ENCODE data around the gene ITPRID2. TPM values are rescaled to one million over a fixed set of nuclear protein-coding genes. Genes with fewer than 3 reads are reported as not detected.
A peak's percentile ranks its signal among the peaks of the same experiment; 100 is the strongest.

The ITPRID2 gene
- polyA plus RNA-seq, 3 donors: 146 to 174 (median 171) TPM

DNA sequence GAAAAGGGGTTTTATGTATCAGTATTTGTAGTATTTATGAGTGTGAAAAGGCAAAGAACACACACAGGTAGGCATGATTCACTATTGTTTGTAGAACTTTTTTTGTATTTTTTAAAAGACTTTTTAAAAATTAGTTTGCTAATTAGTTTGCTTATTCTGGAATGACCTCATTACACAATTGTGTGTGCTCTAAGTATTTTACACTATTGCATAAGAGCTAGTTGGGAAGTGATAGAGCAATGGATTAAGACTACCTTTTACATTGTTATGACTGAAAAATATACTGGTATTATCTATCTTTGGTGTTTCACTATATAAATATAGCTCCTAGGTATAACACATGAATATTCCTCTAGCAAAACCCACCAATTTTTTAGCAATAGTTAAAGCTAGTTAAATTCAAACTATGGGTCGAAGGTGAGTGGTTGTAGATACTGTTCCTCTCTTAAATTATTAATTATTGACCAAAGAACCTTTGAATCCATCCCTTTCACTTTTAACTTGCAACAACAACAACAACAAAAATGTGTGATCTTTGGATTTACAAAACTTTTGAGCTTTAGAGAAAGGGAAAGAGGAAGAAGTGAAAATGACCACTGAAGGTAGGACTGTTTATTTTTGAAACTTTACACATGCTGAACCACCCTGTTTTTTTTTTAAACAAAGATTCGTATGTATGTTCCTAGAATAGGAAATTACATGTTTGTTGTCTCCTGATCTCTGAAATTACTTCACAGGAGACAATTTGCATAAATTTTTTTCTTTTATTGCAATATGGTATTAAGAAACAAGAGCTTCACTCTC lies 18.7 kb downstream of the ITPRID2 start:
- DNase-seq: no peak

DNA sequence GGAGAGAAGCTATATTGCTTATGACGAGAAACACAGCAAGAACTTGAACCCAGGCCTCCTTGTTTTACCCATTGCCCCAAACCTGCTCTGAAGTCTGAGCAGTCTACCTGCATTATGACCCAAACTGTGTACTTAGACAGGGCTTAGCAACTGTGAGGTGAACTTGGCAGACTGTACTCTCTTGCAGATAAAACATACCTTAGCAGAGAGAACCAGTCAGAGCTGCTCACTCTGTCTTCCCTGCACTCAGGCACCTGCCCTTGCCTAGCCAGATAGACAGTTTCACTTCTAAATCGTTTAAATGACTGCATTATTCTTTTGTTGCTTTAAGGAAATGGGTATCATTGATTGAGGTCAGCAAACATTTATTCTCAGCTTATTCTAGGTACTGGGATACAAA lies 20.3 kb downstream of the ITPRID2 start:
- DNase-seq: no peak

DNA sequence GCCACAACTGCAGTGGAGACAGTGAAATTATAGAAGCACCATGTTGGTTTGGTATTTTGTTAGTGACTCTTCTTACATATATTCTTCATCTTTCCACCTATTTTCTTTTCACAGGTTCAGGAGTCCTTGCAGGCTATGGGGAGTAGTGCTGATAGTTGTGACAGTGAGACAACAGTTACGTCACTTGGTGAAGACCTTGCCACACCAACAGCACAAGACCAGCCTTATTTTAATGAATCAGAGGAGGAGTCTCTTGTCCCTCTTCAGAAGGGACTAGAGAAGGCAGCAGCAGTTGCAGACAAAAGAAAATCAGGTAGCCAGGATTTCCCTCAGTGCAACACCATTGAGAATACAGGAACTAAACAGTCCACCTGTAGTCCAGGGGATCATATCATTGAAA lies 23.6 kb downstream of the ITPRID2 start:
- DNase-seq: no peak

DNA sequence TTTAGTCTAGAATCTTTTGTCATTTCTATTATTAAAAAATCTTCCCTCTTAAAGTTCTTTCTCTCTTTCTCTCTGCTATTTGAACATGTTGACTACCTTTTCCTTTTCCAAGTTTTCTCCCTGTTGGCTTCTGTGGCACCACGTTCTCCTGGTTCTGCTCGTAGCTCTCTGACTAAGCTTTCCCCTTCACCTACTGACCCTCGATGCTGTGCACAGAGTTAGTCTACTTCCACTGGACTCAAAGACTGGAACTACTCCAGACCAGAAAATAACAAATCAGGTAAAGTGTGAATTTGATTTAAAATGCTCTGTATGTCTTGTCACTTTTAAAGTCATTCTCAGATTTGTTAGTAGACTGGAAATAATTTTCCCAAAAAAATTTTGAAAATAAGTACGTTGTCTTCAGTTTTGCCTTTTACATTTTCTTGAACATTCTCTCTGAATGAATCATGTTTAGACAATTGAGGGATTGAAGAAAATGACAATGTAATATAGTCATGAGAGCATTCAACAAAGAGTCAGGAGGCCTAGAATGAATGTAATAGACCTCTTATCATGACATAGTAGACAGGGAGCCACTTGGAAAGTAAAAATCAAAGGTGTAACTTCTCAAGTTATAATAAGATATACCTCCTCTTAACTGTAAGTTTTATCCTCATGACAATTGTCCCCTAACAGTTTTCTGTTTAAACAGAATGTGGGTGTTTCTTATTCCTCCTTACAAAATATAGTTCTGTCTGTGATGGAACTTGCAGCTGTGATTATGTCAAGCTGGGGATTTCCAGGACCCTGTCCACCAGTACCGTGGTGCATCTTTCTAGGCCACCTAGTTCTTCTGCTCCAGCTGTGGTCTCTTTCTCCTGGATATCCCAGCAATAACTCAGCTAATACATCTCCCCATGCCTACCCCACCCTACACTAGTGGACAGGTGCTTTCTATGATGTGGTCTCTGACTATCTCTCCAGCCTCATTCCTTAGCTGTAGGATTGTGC lies 25.5 kb downstream of the ITPRID2 start:
- no peak for DNase-seq

DNA sequence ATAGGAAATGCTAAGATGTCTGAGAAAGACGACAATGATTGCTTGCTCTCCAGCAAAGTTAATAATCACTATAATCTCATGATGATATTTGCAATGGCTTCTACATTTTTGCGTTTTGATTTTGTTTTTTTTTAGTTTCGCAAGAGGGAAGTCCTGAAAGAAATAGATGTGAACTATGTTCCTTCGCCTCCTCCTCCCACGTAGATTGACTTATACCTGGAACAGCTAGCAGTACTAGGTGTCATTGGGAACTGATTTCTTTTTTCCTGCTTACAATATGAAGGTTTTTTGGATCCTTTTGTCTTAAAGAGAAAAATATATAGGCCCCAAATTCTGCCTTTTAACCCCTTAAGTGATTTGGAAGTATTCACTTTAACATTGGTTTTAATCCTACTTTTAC lies 26.7 kb downstream of the ITPRID2 start:
- no peak for DNase-seq

DNA sequence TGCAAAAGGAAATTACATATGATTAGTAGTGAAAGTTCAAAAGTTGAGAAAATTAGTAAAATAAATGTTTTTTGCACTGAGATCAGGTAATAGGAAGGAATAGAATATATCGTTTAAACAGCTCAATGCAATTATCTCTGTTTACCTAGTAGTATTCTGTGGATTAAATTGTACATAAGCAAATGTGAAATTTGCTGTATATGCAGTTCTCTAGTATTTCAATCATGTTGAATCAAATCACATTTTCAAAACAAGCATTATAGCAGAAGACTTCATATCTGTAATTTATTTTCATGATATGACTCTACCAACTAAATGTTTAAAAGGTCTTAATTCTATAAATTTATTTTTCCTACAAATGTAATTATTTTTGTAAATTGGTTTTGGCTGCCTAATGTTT lies 31.6 kb downstream of the ITPRID2 start:
- DNase-seq: no peak

DNA sequence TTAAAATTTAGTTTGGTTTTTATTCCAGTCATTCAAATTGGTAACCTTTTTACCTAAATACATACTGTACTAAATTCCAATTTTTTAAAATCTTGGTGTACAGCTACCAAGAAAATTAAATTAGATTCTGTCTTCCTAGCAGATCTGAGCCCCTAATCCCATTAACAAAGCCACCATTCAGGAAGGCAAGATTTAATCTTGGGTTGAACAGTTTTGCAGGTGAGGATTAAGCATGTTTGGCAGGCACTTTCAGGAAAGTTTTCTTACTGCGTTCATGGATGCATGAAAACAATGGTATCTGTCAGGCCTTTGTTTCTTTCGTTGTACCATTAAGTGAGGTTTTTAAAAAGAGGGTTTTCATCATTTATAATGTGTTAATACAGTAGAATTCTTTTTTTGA lies 32.8 kb downstream of the ITPRID2 start:
- DNase-seq: no peak

DNA sequence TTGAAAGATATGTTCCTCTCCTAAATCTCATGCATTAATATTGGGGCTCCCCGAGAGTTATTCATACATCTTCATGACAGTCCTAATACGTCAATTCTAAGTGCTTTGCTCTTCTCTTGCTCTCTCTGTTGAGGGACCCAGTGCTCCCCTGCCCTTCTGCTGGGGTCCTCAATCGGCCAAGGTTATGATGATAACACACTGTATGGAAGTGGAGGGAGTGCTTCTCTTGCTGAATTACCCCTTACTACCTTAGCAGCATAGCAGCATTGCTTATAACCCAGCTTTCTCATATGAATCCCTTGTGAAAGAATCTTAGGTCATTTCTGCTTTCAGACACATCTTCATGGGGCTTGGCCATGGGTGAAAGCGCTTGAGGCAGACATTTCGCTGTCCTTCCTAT lies 43.2 kb downstream of the ITPRID2 start:
- DNase-seq: no peak

DNA sequence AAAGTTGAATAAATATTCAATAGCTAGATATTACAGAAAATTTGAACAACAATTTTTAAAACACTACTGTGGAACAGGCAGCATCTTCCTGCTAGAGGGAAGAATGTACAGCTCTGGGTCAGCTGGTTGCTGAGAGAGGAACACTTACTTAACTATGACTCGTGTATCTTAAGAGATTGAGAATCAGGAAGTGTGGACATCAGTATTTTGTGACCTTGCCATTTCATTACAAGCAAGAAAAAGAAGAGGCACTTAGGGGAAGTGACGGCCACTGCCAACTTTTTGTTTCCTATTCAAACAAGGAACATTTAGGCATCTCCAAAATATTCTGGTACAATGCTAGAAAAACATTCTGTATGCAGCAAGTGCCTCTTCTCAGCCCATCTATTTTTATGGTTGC lies 45.9 kb downstream of the ITPRID2 start:
- no peak for DNase-seq

DNA sequence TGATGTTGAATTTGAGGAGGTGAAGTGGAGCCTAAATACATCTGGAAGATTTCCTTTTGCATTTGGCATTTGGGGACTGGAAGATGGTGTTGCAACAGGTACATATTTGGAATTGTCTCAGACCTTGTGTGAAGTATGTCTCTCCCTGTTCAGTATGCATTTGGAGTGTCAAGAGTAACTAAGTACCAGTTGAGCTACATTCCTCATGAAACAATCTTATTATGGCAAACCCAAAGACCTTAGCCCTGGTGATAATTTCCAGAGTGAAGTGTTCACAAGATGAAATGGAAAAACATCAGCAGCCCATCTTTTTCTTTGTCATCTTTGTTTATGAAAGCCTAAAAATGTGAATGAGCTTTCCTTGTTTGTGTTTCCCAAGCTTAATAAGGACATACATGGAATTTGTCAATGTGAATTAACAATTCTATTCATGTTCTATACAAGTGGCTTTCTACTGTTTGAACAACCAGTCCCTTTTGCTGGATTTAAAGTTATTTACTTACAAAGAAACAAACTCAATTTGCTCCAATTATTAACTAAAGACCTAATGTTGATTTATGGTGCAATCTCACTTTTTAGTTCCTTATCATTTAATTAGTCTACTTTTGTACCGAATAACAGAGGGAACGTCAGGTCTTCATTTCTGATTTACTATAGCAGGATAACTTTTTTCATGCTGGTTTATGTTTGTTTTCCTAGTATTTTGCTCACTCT lies 52.0 kb downstream of the ITPRID2 start:
- DNase-seq: no peak

DNA sequence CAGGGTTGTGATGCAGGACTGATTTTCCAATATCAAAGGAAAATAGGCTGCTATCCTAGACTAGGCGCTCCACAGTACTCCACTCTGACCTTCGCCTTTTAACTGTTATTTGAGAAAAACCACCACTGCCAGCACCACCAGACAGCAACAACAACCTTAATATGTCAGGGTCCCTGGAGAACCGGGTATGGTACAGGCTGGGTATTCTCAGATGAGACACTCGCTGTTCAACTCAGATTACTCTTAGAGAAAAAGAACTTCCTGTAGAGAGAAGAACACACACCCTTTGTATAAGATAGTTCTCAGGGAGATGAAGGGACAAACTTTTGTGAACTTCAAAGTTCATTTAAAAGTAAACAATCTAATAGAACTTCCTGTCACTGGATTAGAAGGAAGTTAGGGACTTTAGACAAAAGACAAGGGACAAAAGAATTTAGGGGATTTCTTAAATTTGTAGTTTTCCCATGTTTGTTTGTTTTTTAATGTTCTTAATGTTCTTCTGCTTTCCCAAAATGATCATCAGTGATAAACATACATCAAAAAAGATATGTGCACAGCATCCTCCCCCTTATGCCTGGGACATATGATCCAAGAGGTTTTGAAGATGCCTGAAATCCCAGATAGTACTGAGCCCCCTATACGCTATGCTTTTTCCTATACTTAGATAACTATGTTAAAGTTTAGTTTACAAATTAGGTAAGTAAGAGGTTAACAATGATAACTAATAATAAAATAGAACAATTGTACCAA lies 52.8 kb downstream of the ITPRID2 start:
- DNase-seq: no peak

DNA sequence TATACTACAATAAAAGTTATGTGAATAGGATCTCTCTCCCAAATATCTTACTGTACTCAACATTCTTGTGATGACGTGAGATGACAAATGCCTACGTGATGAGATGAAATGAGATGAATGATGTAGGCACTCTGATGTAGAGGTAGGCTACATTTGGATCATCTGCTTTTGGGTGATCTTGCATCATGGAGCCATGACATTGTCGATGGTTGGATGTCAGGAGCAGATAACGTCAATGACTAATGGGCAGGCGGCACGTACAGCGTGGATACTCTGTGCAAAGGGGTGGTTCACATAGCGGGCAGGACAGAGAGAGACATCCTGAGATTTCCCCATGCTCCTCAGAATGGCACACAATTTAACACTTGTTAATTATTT lies 53.4 kb downstream of the ITPRID2 start:
- no peak for DNase-seq

DNA sequence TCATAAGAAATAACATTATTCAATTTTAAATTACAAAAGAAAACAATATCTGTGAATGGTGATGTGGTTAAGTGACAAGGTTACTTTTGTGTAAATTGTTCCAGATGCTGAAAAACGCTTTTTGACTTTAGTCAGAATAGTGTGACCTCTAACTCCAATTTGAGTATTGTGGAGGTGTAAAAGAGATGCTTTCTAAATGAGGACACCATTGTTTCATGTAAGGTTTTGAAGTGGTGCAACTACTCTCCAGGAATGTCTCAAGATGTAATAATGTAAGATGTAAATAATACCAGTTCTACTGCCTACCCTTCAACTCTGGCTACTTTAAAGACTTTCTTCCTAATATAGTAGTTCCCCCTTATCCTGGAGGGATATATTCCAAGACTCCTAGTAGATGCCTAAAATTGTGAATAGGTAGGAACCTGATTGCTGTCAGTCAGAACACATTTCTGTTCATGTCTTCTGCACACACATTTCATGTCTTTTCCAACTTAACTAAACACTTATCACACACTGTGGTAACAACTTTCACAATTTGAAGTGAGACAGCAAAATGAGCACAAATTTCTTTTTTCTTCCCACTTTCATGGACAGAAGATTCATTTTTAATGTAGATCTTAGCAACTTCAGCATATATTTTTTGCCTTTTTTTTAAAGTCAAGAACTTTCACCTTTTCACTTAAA lies 55.1 kb downstream of the ITPRID2 start:
- no peak for DNase-seq

DNA sequence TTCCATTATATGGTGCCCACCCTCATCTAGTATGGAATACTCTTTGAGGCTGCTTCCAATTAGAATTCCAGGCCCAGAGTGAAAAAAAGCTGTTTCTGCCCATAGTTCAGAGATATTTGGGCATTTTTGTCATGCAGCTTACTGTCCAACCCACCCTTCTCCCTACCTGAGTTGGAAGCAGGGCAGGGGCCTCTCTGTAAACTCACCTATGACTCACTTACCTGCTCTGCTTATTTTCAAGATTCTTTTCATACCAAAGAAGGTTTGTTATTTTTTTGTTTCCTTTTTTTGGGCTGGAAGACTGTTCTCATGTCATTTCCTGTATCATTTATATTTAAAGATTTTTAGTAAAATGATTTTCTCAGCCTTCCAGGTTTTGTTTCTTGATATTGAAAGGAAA lies 55.7 kb downstream of the ITPRID2 start:
- no peak for DNase-seq

DNA sequence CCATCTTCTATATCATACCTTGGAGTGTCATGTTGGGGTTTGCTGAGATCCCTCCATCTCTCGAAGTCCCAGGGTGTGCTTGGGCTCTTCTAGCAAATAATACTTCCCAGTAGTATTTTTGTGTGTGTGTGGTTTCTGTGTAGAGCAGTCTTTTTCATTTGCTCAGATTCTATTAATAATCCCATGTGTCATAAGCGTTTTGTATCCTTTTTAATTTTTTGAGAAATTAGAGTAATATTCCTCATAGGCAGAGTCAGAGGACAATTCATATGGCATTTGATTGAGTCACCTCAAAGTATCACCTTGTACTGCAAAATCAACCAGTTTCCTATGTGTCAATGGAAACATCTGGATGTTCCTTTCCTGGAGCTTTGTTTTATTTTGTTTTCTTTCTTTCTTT lies 56.7 kb downstream of the ITPRID2 start:
- DNase-seq: no peak

DNA sequence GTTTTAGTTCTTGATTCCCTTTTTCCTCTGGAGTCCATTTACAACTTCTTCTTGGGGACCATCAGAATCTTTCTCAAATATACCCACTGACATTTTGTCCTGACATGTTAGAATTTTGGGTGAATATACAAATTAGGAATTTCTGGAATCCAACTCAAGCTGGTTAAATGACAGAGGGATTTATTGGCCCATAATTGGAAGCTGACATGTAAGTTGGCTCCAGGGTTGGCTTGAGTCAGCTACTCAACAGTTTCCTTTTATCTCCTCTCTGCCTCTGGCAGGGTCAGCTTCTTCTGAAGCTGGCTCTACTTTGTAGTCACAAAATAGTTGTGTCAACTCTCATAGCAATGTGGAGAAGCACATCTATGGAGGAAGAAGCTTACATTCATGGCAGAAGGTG lies 57.5 kb downstream of the ITPRID2 start:
- no peak for DNase-seq

DNA sequence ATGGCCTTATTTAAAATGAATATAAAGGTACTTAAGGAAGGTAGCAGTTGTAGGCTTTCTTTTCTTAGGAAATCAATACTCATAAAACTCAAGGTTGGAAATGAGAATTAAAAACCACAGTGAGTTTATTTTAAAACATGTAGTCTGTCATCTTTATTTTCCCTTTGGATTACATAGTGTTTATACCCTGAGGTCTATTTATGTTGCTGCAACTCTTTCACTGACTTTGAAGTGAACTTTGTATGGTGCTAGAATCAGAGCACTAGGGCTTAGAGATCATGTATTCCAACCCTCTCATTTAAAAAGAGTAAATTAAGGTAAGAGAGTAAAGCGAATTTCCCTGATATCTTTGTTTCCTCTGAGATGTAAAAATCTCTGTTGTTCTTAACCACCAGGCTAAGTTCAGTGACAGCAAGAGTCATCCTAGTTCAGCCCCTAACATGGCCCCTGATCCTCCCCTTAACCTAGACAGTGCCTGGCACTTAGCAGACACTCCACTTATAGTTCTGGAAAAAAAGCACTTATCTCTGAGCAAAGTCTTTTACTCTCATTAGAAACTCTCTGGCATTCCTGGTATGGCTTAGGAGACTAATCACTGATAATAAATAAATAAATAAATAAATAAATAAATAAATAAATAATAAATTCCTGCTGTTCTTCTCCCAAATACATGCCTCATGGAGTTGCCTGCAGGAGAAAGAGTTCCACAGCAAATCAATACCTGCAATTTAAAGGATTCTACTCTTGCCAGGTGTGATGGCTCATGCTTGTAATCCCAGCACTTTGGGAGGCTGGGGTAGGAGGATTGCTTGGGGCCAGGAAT lies 61.1 kb downstream of the ITPRID2 start:
- DNase-seq: no peak

DNA sequence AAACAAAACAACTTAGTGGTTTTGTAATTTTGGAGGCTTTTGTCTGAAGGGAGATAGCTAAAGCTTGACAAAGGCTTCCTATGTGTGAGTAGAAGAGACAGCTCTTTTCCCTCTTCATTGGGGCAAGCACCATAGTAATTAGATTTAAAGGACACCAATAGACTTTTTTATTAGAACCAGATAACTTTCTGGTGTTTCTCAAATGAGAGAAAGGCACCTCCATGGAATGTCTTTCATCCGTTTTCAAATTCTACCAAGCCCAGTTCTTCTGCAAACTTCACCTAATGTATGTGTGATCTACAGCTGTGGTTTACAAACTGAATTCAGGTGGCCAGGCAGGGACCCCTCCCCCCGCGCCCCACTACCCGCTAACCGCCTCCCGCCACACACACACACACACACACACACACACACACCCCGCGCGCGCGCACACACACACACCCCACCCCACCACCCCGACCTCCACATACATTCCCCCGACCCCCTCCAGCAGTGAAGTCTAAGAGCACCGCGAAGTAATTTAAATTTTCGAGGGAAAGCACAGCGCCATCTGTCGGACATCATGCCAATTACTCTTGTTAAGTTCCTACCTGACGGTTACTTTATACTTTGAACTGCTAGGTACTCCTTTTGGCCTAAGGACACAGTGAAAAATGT lies 62.5 kb downstream of the ITPRID2 start:
- peak; percentile 83 for DNase-seq

DNA sequence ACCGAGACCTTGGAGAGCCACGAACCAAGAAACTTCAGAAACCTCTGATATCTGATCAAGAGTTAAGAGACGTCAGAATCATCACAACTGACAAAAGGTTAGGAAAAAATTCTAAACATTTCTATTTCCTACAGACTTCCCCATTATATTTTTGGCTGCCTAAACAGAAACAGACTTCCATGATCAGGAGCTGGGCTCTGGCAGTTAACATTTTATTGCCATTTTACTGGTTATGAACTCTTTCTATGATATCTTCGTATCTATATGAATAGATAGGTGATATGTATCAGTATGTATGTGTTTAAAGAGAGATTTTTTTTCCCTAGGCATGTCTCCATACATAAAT lies 63.0 kb downstream of the ITPRID2 start:
- no peak for DNase-seq

DNA sequence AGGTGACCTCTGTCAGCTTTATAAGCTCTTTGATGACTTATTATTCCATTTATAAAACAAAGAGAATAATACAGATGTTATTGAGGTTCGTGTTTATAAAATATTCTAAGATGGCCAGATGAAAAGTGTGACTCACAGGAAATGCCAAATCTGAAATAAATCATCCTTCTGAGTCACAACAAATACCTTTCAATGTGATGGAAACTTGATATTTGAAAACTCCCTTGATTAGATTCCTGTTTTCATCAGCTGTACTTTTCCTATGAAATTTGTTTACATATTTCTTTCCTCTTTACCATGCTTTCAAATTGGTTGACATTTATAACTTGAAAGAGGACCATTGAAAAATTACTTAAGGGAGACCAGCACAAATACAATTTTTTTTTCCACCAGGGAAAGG lies 63.5 kb downstream of the ITPRID2 start:
- DNase-seq: no peak
